Measurements from ENCODE around the gene PMFBP1. TPM values are rescaled to one million over a fixed set of nuclear protein-coding genes. Genes with fewer than 3 reads are reported as not detected.

Gene PMFBP1
- total RNA-seq, 1 experiment from 2014 or later: 2.7 TPM

- no peak overlapping the region for H2BK15ac ChIP-seq (ENCODE audit: low read depth, low read length)
Measured at GRCh38 chr16:72109966-72110530, 61.9 kb downstream of the PMFBP1 start.

More at GRCh38 chr16:72109966-72110530, 61.9 kb downstream of the PMFBP1 start:
- H3K27ac ChIP-seq (ENCODE audit: insufficient read length, low read depth, low read length): no peak overlapping the region
- H4K91ac ChIP-seq (ENCODE audit: insufficient read length, low read depth, low read length): no peak overlapping the region
- Mint-ChIP-seq H3K9me3 (no peaks in the 10 kb centered on the region), H3K4me3 (no peak overlapping the region), H3K36me3 (ENCODE audit: insufficient read depth in 1 of 3, low read depth in 3 of 3) (peaks cover 32 to 75% (median 74%) of the 10 kb centered on the region in 3 experiments), H3K4me1 (no peaks in the 10 kb centered on the region), H3K27ac (no peak overlapping the region), H3K27me3 (ENCODE audit: low read depth) (no peaks in the 10 kb centered on the region)
- H2AFZ ChIP-seq (ENCODE audit: low read length): no peak overlapping the region
- H2BK5ac ChIP-seq (ENCODE audit: insufficient read length, low read length): no peak overlapping the region
- H3K18ac ChIP-seq (ENCODE audit: insufficient read length, low read depth, low read length): no peak overlapping the region
- H4K20me1 ChIP-seq (ENCODE audit: control insufficient read depth, insufficient read depth, insufficient read length): no peaks in the 10 kb centered on the region
- H4K8ac ChIP-seq (replicated peaks; ENCODE audit: insufficient read length, low read depth, low read length): no peak overlapping the region
- no peak overlapping the region for H3K4me2 ChIP-seq (ENCODE audit: insufficient read depth, insufficient read length, low read length)
- no peak overlapping the region for H3K23ac ChIP-seq (ENCODE audit: insufficient read length, low read depth, low read length)
- H3K56ac ChIP-seq (ENCODE audit: insufficient read length, low read depth, low read length): no peak overlapping the region
- no peak overlapping the region for H2BK12ac ChIP-seq (ENCODE audit: insufficient read length, low read depth, low read length)
- H4K5ac ChIP-seq (ENCODE audit: insufficient read length, low read depth, low read length): no peak overlapping the region
- no peaks in the 10 kb centered on the region for H3K4me1 ChIP-seq (ENCODE audit: insufficient read depth, low read length)
- no peak overlapping the region for H2BK20ac ChIP-seq (ENCODE audit: low read depth, low read length, poor library complexity, severe bottlenecking)
- H3K14ac ChIP-seq (ENCODE audit: insufficient read depth, low read length): no peak overlapping the region
- WGBS (ENCODE audit: extremely low coverage, insufficient read length, low lambda C conversion rate): no CpG with 5 or more reads among the region's 12 CpGs
- no peak overlapping the region for H3T11ph ChIP-seq (ENCODE audit: low read length)
- DNase-seq: no peak
- no peak overlapping the region for H3K9ac ChIP-seq (ENCODE audit: extremely low read depth, insufficient read length, low read length)
- H3K79me2 ChIP-seq (ENCODE audit: insufficient read depth, low read length): no peaks in the 10 kb centered on the region
- no peak overlapping the region for H3K4ac ChIP-seq (ENCODE audit: low read depth, low read length)
- no peaks in the 10 kb centered on the region for H3K79me1 ChIP-seq (ENCODE audit: insufficient read depth, low read depth, low read length, poor library complexity, severe bottlenecking)
- no peaks in the 10 kb centered on the region for H3K23me2 ChIP-seq (ENCODE audit: insufficient read length, low read depth, low read length, poor library complexity, severe bottlenecking)
- H2BK120ac ChIP-seq (ENCODE audit: low read depth, low read length, poor library complexity, severe bottlenecking): no peak overlapping the region
- H3K9me3 ChIP-seq (ENCODE audit: control insufficient read depth, low read depth, low read length): no peaks in the 10 kb centered on the region
- H2AK5ac ChIP-seq (ENCODE audit: insufficient read length, low read length): no peak overlapping the region
- no peak for TF ChIP-seq CTCF (conservative IDR thresholded peaks at IDR 0.05)
- no peaks in the 10 kb centered on the region for H3K27me3 ChIP-seq (ENCODE audit: insufficient read depth, low read length)
